HepG2 (cell line): ENCODE measurements around the gene RXFP2. TPM values are rescaled to one million over a fixed set of nuclear protein-coding genes. Genes with fewer than 3 reads are reported as not detected.
A peak's percentile ranks its signal among the peaks of the same experiment; 100 is the strongest.

Source experiments
- ATAC-seq: fragments of 200-7000 bp; cut with Tn5 transposase; 3 replicates; pipeline ENCODE4 v1.9.1; 2020; ENCODE audit warnings: mild to moderate bottlenecking, moderate library complexity
- BruUV-seq: library from RNA; stranded (reverse); fragments of 400-500 nt; replicated peaks from 2 replicates; lab custom pipeline; 2021; lab: Mats Ljungman, UMichigan
- CTCF ChIA-PET: fragments of 300-600 bp; formaldehyde crosslinking; extraction: SDS; loops from one replicate; lab custom pipeline; 2021; ENCODE audit warnings: low total read pairs, inconsistent platforms, low intra/inter-chr PET ratio; lab: Yijun Ruan, JAX
- POLR2A ChIA-PET: fragments of 350-600 bp; sonication (Branson Sonifier 250); formaldehyde crosslinking; loops from one replicate; lab custom pipeline; 2020; ENCODE audit warnings: antibody characterized with exemption, inconsistent platforms; lab: Yijun Ruan, JAX
- DNase-seq: peaks from one replicate; pipeline ENCODE4 v3.0.0-alpha.2; 2015; ENCODE audit warnings: low spot score
- FAIRE-seq: peaks from 3 replicates; lab custom pipeline; 2011; peaks lifted over from hg19 to GRCh38; lab: Jason Lieb, UNC
- H2AFZ ChIP-seq: one replicate; pipeline ENCODE4 v1.6.1; 2011; ENCODE audit warnings: low read length, inconsistent platforms
- H3K27ac ChIP-seq: fragments of 300-600 bp; 3 replicates; pipeline ENCODE4 v1.8.0; 2011; ENCODE audit warnings: mixed run types, mild to moderate bottlenecking, mixed read lengths, low read length, inconsistent platforms; ENCODE audit not compliant: insufficient read depth; ENCODE audit errors: extremely low read length
- H3K27me3 ChIP-seq, 2 experiments: fragments of 200-600 bp in 1 of 2; 2 replicates in 1 of 2; 3 replicates in 1 of 2; pipeline versions ENCODE4 v1.6.0 to v1.8.0; 2011; ENCODE audit warnings: low read length in 2 of 2, mild to moderate bottlenecking in 2 of 2, moderate library complexity in 2 of 2, inconsistent platforms in 1 of 2; ENCODE audit not compliant: insufficient read depth in 2 of 2, control insufficient read depth in 1 of 2
- H3K36me3 ChIP-seq, 2 experiments: fragments of 200-600 bp in 1 of 2; replicated peaks in 1 of 2; 2 replicates in 1 of 2; 3 replicates in 1 of 2; pipeline versions ENCODE4 v1.5.1 to v1.8.0; 2011; ENCODE audit warnings: low read length in 2 of 2, inconsistent platforms in 1 of 2; ENCODE audit not compliant: insufficient read depth in 2 of 2, control insufficient read depth in 1 of 2
- H3K4me1 ChIP-seq: 2 replicates; pipeline ENCODE4 v1.5.1; 2012; ENCODE audit warnings: low read length, inconsistent platforms; ENCODE audit not compliant: insufficient read depth
- H3K4me2 ChIP-seq: 2 replicates; pipeline ENCODE4 v1.6.0; 2011; ENCODE audit warnings: low read depth, low read length, inconsistent platforms
- H3K4me3 ChIP-seq, 3 experiments: fragments of 200-600 bp in 1 of 3; sonication (generic), shearing (Covaris generic) in 1 of 3; replicated peaks in 1 of 3; 2 replicates each; pipeline ENCODE4 v1.5.1; 2011 to 2016; ENCODE audit warnings: low read length in 3 of 3, inconsistent platforms in 2 of 3, low read depth in 2 of 3, mild to moderate bottlenecking in 2 of 3, control low read depth in 1 of 3, mixed read lengths in 1 of 3; ENCODE audit not compliant: insufficient read depth in 1 of 3
- H3K79me2 ChIP-seq: one replicate; pipeline ENCODE4 v1.6.1; 2011; ENCODE audit warnings: low read length, inconsistent platforms; ENCODE audit not compliant: insufficient read depth
- H3K9ac ChIP-seq: 2 replicates; pipeline ENCODE4 v1.6.0; 2011; ENCODE audit warnings: mild to moderate bottlenecking, low read depth, low read length, inconsistent platforms; ENCODE audit not compliant: insufficient read depth
- H3K9me3 ChIP-seq: 2 replicates; pipeline ENCODE4 v1.5.1; 2012; ENCODE audit warnings: mild to moderate bottlenecking, low read length
- H4K20me1 ChIP-seq: 2 replicates; pipeline ENCODE4 v1.6.0; 2011; ENCODE audit warnings: inconsistent platforms, mild to moderate bottlenecking, low read length, moderate library complexity; ENCODE audit not compliant: insufficient read depth
- ATF7 ChIP-seq, 2 experiments: fragments of 450-650 bp in 1 of 2; sonication (generic) in 1 of 2; formaldehyde crosslinking in 1 of 2; IDR thresholded peaks; 2 replicates each; pipeline versions ENCODE4 v1.4.0 to v1.6.1; 2016 to 2020; ENCODE audit warnings: antibody characterized with exemption in 1 of 2, mild to moderate bottlenecking in 1 of 2, missing genetic modification reagents in 1 of 2
- GFI1 ChIP-seq: sonication (generic); formaldehyde crosslinking; IDR thresholded peaks from 2 replicates; pipeline ENCODE4 v1.5.0; 2020; ENCODE audit warnings: missing genetic modification reagents, mild to moderate bottlenecking, borderline replicate concordance
- KMT2A ChIP-seq: sonication (generic); formaldehyde crosslinking; IDR thresholded peaks from 2 replicates; pipeline ENCODE4 v1.4.0; 2020; ENCODE audit warnings: missing genetic modification reagents
- NCOA5 ChIP-seq: sonication (generic); formaldehyde crosslinking; IDR thresholded peaks from 2 replicates; pipeline ENCODE4 v1.4.0; 2020; ENCODE audit warnings: missing genetic modification reagents
- NFKB2 ChIP-seq: sonication (generic); formaldehyde crosslinking; IDR thresholded peaks from 2 replicates; pipeline ENCODE4 v1.4.0; 2020; ENCODE audit warnings: missing genetic modification reagents, borderline replicate concordance
- RFXANK ChIP-seq: IDR thresholded peaks from 2 replicates; pipeline ENCODE4 v1.6.1; 2016
- SIN3B ChIP-seq: fragments of 150-350 bp; IDR thresholded peaks from 2 replicates; pipeline ENCODE4 v1.6.1; 2014; ENCODE audit warnings: low read length
- WGBS: methylation state at CpG from one replicate; pipeline ENCODE4 v1.1.6; 2017; ENCODE audit warnings: low lambda C conversion rate; 5-methylcytosine and 5-hydroxymethylcytosine counted together
- in situ Hi-C: cut with HindIII; loops from 2 replicates; pipeline ENCODE4 v1.10.0; 2017; ENCODE audit warnings: low pct_unique_long_range_greater_than_20kb; ENCODE audit not compliant: extremely low pct_ligation_motif_present
- intact Hi-C: fragments of 100-400 bp; cut with micrococcal nuclease; formaldehyde crosslinking; loops from one replicate; pipeline ENCODE4 v1.10.0; 2022; ENCODE audit not compliant: unreplicated experiment
- polyA plus RNA-seq, 8 experiments: library from polyadenylated mRNA; depleted of rRNA in 3 of 8; stranded (reverse) in 7 of 8; unstranded in 1 of 8; fragments of >200 nt; fragmentation: Illumina TruSeq in 4 of 8; extraction: Trizol in 4 of 8; gene quantifications; 2 replicates each; pipeline versions ENCODE4 v1.2.1 to v1.2.3, GENCODE V29; 2011 to 2016; ENCODE audit warnings: low read depth in 4 of 8, missing spikeins in 1 of 8, mixed read lengths in 1 of 8; ENCODE audit not compliant: insufficient read depth in 1 of 8
- total RNA-seq, 5 experiments: library from RNA; depleted of rRNA; stranded (reverse); fragments of >200 nt; fragmentation: Illumina TruSeq; extraction: Trizol; gene quantifications; 2 replicates each; pipeline ENCODE4 v1.2.3, GENCODE V29; 2016; ENCODE audit warnings: low read depth in 1 of 5
- TF ChIP-seq, protein P1 (sequence below): sonication (generic); formaldehyde crosslinking; IDR thresholded peaks from 2 replicates; pipeline ENCODE4 v1.5.0; 2020; ENCODE audit warnings: mild to moderate bottlenecking, missing genetic modification reagents
- TF ChIP-seq, protein P2 (sequence below): sonication (generic); formaldehyde crosslinking; IDR thresholded peaks from 2 replicates; pipeline ENCODE4 v1.8.0; 2022; ENCODE audit warnings: low read depth, missing genetic modification reagents
- TF ChIP-seq, protein P3 (sequence below): IDR thresholded peaks from 2 replicates; pipeline ENCODE4 v1.6.1; 2016; ENCODE audit warnings: control low read depth
- TF ChIP-seq, protein P4 (sequence below): IDR thresholded peaks from 2 replicates; pipeline ENCODE4 v1.6.1; 2016; ENCODE audit warnings: low read depth

Gene RXFP2
- total and polyA plus RNA-seq, 2 of the 13 experiments (the other 11 are each of a cell fraction or from before 2014, with no cell fraction given): not detected

DNA sequence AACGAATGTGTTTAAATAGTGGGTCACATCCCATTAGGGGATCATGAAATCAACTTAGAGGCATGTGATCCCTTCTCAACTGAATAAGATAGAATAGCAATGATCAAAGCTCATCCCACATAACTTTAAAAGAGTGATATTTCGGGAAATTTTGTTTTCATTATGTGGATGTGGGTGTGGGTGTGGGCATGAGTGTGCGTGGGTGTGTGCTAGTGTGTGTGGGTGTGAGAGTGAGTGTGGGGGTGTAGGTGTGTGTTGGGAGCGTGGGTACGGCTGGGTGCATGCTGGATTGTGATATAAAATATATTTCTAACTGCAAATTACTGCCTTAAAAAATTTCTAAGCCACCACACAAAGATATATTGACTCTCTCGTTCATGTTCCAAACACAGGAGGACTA is 15.9 kb downstream of the RXFP2 start (continued):
- TF ChIP-seq, protein P1, sequence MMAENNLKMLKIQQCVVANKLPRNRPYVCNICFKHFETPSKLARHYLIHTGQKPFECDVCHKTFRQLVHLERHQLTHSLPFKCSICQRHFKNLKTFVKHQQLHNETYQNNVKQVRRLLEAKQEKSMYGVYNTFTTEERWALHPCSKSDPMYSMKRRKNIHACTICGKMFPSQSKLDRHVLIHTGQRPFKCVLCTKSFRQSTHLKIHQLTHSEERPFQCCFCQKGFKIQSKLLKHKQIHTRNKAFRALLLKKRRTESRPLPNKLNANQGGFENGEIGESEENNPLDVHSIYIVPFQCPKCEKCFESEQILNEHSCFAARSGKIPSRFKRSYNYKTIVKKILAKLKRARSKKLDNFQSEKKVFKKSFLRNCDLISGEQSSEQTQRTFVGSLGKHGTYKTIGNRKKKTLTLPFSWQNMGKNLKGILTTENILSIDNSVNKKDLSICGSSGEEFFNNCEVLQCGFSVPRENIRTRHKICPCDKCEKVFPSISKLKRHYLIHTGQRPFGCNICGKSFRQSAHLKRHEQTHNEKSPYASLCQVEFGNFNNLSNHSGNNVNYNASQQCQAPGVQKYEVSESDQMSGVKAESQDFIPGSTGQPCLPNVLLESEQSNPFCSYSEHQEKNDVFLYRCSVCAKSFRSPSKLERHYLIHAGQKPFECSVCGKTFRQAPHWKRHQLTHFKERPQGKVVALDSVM: no peak
- TF ChIP-seq GFI1 (CRISPR knock-in tag): no peak

DNA sequence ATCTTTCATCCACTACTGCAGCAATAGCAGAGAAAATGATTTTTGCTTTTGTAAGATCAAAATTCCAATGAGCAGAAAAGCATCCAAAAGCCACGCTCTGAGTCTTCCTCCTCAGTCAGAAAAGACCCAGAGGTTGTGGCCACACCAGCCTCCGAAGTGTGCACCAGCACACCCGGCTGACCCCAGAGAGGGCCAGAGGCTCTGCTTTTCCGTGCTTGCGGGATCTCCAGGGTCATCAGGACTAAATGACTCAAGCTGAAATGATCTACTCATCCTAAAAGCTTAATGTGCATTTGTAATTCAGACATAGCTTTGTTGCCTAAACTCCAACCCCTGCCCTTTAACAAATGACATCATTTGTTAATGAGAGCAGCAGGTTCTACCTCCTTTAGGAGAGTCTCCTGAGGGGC is 16.5 kb downstream of the RXFP2 start:
- DNase-seq (no peak), FAIRE-seq (no peak), ATAC-seq (no peak)
- H4K20me1 ChIP-seq: no peaks in the 10 kb centered on the region
- H3K36me3 ChIP-seq: no peaks in the 10 kb centered on the region
- no peaks in the 10 kb centered on the region for H3K9me3 ChIP-seq
- no peak overlapping the region for H2AFZ ChIP-seq
- CTCF ChIA-PET: no interaction called here
- peaks cover 1 to 12% of the 10 kb centered on the region in 2 experiments; a peak in 3 of 5 replicates for H3K27me3 ChIP-seq
- WGBS: 40% methylated on average over 3 of the region's 5 CpGs
- no peak overlapping the region for H3K9ac ChIP-seq
- intact Hi-C loops (no loop called here), in situ Hi-C loops (no loop called here)
- TF ChIP-seq KMT2A (CRISPR knock-in tag): no peak
- TF ChIP-seq ATF7 (IDR thresholded peaks at IDR 0.05): peak; percentile 63
- no peak for TF ChIP-seq ATF7 (CRISPR knock-in tag; IDR thresholded peaks at IDR 0.05)
- POLR2A ChIA-PET: no interaction called here
- no peaks in the 10 kb centered on the region for H3K4me1 ChIP-seq
- no peak overlapping the region for H3K27ac ChIP-seq
- no peaks in the 10 kb centered on the region for H3K79me2 ChIP-seq
- H3K4me3 ChIP-seq: no peak overlapping the region
- H3K4me2 ChIP-seq: no peak overlapping the region
- BruUV-seq: no TSS peak

DNA sequence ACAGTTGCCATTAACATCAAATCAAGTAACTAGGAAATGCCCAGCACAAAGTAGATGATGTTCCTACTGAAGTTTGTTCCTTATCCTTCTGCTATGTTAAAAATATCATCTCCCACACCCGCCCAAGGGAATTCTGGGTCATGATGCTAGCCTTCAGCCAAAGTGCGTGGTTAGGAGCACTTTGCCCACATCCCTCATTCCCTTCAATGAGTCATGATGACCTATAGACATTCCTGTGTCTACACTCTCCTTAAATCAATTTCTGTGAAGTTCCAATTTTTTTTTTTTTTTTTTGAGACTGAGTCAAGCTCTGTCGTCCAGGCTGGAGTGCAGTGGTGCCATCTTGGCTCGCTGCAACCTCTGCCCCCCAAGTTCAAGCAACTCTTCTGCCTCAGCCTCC is 17.0 kb downstream of the RXFP2 start:
- no peak overlapping the region for H2AFZ ChIP-seq
- ATAC-seq (no peak), FAIRE-seq (no peak), DNase-seq (no peak)
- in situ Hi-C loops: no loop called here
- no peaks in the 10 kb centered on the region for H4K20me1 ChIP-seq
- peaks cover 1 to 12% of the 10 kb centered on the region in 2 experiments; a peak in 3 of 5 replicates for H3K27me3 ChIP-seq
- CTCF ChIA-PET: no interaction called here
- H3K79me2 ChIP-seq: no peaks in the 10 kb centered on the region
- H3K4me1 ChIP-seq: no peaks in the 10 kb centered on the region
- H3K27ac ChIP-seq: no peak overlapping the region
- no peaks in the 10 kb centered on the region for H3K9me3 ChIP-seq
- no peak overlapping the region for H3K4me2 ChIP-seq
- BruUV-seq: no TSS peak
- no peaks in the 10 kb centered on the region for H3K36me3 ChIP-seq
- intact Hi-C loops: no loop called here
- POLR2A ChIA-PET: no interaction called here
- no peak overlapping the region for H3K4me3 ChIP-seq
- 4% methylated on average over 4 of the region's 4 CpGs for whole genome bisulfite sequencing
- H3K9ac ChIP-seq: no peak overlapping the region
- TF ChIP-seq, protein P2, sequence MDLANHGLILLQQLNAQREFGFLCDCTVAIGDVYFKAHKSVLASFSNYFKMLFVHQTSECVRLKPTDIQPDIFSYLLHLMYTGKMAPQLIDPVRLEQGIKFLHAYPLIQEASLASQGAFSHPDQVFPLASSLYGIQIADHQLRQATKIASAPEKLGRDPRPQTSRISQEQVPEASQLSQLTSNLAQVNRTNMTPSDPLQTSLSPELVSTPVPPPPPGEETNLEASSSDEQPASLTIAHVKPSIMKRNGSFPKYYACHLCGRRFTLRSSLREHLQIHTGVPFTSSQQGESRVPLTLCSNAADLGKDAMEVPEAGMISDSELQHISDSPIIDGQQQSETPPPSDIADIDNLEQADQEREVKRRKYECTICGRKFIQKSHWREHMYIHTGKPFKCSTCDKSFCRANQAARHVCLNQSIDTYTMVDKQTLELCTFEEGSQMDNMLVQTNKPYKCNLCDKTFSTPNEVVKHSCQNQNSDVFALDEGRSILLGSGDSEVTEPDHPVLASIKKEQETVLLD (CRISPR knock-in tag): no peak
- TF ChIP-seq, protein P3, sequence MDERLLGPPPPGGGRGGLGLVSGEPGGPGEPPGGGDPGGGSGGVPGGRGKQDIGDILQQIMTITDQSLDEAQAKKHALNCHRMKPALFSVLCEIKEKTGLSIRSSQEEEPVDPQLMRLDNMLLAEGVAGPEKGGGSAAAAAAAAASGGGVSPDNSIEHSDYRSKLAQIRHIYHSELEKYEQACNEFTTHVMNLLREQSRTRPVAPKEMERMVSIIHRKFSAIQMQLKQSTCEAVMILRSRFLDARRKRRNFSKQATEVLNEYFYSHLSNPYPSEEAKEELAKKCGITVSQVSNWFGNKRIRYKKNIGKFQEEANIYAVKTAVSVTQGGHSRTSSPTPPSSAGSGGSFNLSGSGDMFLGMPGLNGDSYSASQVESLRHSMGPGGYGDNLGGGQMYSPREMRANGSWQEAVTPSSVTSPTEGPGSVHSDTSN (CRISPR knock-in tag): no peak
- TF ChIP-seq NFKB2 (CRISPR knock-in tag): no peak
- no peak for TF ChIP-seq RFXANK (CRISPR knock-in tag)
- no peak for TF ChIP-seq NCOA5 (CRISPR knock-in tag)
- TF ChIP-seq, protein P4, sequence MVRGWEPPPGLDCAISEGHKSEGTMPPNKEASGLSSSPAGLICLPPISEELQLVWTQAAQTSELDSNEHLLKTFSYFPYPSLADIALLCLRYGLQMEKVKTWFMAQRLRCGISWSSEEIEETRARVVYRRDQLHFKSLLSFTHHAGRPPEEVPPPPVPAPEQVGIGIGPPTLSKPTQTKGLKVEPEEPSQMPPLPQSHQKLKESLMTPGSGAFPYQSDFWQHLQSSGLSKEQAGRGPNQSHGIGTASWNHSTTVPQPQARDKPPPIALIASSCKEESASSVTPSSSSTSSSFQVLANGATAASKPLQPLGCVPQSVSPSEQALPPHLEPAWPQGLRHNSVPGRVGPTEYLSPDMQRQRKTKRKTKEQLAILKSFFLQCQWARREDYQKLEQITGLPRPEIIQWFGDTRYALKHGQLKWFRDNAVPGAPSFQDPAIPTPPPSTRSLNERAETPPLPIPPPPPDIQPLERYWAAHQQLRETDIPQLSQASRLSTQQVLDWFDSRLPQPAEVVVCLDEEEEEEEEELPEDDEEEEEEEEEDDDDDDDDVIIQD (CRISPR knock-in tag): no peak
- TF ChIP-seq SIN3B: no peak
